ENCODE measurements around the gene GNG12. TPM values are rescaled to one million over a fixed set of nuclear protein-coding genes. Genes with fewer than 3 reads are reported as not detected.

The GNG12 gene
- total RNA-seq, 1 experiment from 2014 or later, result 23.7 TPM

- TF ChIP-seq, protein P1, sequence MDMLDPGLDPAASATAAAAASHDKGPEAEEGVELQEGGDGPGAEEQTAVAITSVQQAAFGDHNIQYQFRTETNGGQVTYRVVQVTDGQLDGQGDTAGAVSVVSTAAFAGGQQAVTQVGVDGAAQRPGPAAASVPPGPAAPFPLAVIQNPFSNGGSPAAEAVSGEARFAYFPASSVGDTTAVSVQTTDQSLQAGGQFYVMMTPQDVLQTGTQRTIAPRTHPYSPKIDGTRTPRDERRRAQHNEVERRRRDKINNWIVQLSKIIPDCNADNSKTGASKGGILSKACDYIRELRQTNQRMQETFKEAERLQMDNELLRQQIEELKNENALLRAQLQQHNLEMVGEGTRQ (CRISPR knock-in tag; IDR thresholded peaks at IDR 0.05), result no peak
- TF ChIP-seq ZNF425 (CRISPR knock-in tag; conservative IDR thresholded peaks at IDR 0.05) (no peak), ZNF532 (CRISPR knock-in tag; IDR thresholded peaks at IDR 0.05; ENCODE audit: borderline replicate concordance) (no peak), FOXP1 (CRISPR knock-in tag; IDR thresholded peaks at IDR 0.05; ENCODE audit: borderline replicate concordance) (peak; percentile 46; the same call in 1 of the 2 replicates)
- TF ChIP-seq, protein P2, sequence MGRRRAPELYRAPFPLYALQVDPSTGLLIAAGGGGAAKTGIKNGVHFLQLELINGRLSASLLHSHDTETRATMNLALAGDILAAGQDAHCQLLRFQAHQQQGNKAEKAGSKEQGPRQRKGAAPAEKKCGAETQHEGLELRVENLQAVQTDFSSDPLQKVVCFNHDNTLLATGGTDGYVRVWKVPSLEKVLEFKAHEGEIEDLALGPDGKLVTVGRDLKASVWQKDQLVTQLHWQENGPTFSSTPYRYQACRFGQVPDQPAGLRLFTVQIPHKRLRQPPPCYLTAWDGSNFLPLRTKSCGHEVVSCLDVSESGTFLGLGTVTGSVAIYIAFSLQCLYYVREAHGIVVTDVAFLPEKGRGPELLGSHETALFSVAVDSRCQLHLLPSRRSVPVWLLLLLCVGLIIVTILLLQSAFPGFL (CRISPR knock-in tag; IDR thresholded peaks at IDR 0.05; ENCODE audit: borderline replicate concordance), result no peak
Measured at GRCh38 chr1:67686267-67687197, 146.7 kb downstream of the GNG12 start (continued).

- DNase-seq (ENCODE audit: low spot score) (peak; percentile 58), ATAC-seq (peak; percentile 0; the same call in 1 of the 2 replicates)
- peaks cover 28% of the 10 kb centered on the region for H3K4me1 Mint-ChIP-seq
- CTCF ChIA-PET, result interaction anchor here (0.6 to 3.6 kb wide), 20 partner anchors 9 to 690 kb away, joined by 3 to 46 read pairs (median 5); no protein-coding TSS in a partner anchor
- H3K9me3 Mint-ChIP-seq, result no peaks in the 10 kb centered on the region
- no peak overlapping the region; the same call in 1 of the 2 replicates for H3K27ac Mint-ChIP-seq
- H3K36me3 Mint-ChIP-seq, result peaks cover 13% of the 10 kb centered on the region
- POLR2A ChIA-PET, result interaction anchor here (0.6 to 2.1 kb wide), 19 partner anchors 9 to 338 kb away, joined by 3 to 17 read pairs (median 5); no protein-coding TSS in a partner anchor
- H3K27me3 Mint-ChIP-seq (ENCODE audit: low read depth), result no peaks in the 10 kb centered on the region
- H3K4me3 Mint-ChIP-seq, result peak overlapping the region; percentile 88
- TF ChIP-seq TEAD4 (CRISPR knock-in tag; IDR thresholded peaks at IDR 0.05) (0 out of 2 replicates have a peak, but pooled peaks have one; percentile 11), JAZF1 (CRISPR knock-in tag; IDR thresholded peaks at IDR 0.05) (no peak), HMGXB4 (CRISPR knock-in tag; IDR thresholded peaks at IDR 0.05) (peak; percentile 43; the same call in 1 of the 2 replicates), KAT7 (CRISPR knock-in tag; IDR thresholded peaks at IDR 0.05; ENCODE audit: borderline replicate concordance) (0 out of 2 replicates have a peak, but pooled peaks have one; percentile 65), ARID4B (CRISPR knock-in tag; IDR thresholded peaks at IDR 0.05; ENCODE audit: borderline replicate concordance) (no peak), MAX (CRISPR knock-in tag; IDR thresholded peaks at IDR 0.05) (no peak), ZNF317 (CRISPR knock-in tag; IDR thresholded peaks at IDR 0.05; ENCODE audit: borderline replicate concordance, low read depth) (no peak), TP53 (CRISPR knock-in tag; IDR thresholded peaks at IDR 0.05) (no peak)
- TF ChIP-seq, protein P3, sequence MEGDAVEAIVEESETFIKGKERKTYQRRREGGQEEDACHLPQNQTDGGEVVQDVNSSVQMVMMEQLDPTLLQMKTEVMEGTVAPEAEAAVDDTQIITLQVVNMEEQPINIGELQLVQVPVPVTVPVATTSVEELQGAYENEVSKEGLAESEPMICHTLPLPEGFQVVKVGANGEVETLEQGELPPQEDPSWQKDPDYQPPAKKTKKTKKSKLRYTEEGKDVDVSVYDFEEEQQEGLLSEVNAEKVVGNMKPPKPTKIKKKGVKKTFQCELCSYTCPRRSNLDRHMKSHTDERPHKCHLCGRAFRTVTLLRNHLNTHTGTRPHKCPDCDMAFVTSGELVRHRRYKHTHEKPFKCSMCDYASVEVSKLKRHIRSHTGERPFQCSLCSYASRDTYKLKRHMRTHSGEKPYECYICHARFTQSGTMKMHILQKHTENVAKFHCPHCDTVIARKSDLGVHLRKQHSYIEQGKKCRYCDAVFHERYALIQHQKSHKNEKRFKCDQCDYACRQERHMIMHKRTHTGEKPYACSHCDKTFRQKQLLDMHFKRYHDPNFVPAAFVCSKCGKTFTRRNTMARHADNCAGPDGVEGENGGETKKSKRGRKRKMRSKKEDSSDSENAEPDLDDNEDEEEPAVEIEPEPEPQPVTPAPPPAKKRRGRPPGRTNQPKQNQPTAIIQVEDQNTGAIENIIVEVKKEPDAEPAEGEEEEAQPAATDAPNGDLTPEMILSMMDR (IDR thresholded peaks at IDR 0.05), result no peak
Measured at GRCh38 chr1:67685558-67686266, 147.6 kb downstream of the GNG12 start.
